A204.1 (cell line): Measurements from ENCODE around the gene TRIM58.

Experiments used
- FAIRE-seq: peaks from 2 replicates; lab custom pipeline; 2012; peaks lifted over from hg19 to GRCh38; lab: Jason Lieb, UNC

The TRIM58 gene, protein sequence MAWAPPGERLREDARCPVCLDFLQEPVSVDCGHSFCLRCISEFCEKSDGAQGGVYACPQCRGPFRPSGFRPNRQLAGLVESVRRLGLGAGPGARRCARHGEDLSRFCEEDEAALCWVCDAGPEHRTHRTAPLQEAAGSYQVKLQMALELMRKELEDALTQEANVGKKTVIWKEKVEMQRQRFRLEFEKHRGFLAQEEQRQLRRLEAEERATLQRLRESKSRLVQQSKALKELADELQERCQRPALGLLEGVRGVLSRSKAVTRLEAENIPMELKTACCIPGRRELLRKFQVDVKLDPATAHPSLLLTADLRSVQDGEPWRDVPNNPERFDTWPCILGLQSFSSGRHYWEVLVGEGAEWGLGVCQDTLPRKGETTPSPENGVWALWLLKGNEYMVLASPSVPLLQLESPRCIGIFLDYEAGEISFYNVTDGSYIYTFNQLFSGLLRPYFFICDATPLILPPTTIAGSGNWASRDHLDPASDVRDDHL

DNA sequence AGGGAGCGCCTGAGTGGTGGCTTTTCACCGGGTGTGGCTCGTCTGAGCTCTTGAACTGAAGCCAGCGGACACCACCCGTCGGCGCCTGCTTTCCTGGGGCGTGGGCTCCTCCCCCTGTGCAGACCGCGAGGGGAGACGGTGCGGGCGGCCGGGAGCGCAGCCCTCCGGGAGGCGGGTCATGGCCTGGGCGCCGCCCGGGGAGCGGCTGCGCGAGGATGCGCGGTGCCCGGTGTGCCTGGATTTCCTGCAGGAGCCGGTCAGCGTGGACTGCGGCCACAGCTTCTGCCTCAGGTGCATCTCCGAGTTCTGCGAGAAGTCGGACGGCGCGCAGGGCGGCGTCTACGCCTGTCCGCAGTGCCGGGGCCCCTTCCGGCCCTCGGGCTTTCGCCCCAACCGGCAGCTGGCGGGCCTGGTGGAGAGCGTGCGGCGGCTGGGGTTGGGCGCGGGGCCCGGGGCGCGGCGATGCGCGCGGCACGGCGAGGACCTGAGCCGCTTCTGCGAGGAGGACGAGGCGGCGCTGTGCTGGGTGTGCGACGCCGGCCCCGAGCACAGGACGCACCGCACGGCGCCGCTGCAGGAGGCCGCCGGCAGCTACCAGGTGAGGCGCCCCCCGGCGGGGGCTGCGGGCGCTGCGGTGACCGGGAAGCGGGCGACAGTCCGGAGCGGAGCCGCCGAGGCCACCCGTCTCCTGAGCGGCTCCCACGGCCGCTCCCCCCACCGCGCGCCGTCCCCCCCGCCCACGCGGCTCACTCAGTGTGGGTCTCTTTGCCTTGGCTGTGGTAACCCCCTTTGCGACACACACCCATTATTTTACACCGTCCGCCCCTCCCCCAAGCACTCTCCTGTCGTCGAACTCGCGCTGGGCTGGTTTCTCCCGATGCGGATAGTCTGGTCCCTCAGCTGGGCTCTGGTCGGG, at the start of gene TRIM58:
Gene TRIM58, plus strand, starts transcription at position 119 of the 916 bp plus-strand sequence. Its CDS starts 60 bp downstream, at position 179.
- FAIRE-seq, result no peak

DNA sequence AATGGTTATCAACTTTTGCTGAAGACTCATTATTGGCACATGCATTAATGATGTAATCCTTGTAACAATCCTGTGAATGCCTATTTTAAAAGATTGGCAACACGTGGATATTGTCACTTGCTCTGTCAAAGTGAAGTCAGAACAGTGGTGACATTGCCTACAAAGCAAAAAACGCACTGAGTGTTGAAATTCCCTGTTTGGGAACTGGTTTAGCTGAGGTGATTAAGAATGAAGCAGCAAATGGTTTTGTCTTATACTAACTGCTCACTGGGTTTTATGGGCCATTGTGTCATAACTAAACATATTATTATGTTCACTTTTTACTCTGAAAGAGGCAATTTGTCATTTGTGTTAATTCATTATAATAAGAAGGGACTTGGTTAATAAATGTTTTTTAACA, 44.4 kb upstream of the TRIM58 start:
- FAIRE-seq, result no peak

DNA sequence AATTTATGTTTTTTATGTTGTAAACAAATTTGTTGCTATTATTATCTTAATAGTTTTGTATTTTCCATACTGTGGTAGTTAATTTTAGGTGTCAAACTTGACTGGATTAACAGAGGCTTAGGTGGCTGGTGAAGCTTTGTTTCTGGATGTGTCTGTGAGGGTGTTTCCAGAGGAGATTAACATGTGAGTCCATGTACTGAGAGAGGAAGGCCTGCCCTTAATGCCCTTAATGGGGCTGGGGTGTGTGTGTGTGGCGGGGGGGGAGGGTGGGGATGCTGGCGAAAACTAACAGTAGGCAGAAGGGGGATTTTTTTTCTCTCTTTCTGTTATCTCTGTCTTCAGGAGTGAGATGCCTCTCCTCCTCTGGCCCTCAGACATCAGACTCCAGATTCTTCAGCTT, 34.9 kb upstream of the TRIM58 start:
- no peak for FAIRE-seq

DNA sequence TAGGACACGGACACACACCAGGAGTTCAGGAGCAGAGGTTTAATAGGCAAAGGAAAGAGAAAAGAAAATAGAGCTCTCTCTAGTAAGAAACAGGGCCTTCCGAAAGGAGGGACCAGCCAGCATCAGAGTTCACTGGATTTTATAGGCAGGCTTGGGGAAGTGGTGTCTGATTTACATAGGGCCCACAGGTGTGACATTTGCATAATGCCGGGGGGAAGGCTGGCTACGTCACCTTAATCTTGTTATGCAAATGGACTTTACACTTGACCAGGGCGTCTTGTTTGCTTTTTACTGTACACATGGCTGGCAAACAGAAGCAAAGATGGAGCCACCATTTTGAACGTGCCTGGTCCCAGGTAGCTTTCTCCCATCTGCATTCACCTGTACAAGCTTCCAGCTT, 33.0 kb upstream of the TRIM58 start, which contains the start of gene OR14A16:
Gene OR14A16, minus strand, starts transcription at position 97 of the 400 bp plus-strand sequence. CDS start 8,390 bp downstream, outside the sequence.
- no peak for FAIRE-seq

DNA sequence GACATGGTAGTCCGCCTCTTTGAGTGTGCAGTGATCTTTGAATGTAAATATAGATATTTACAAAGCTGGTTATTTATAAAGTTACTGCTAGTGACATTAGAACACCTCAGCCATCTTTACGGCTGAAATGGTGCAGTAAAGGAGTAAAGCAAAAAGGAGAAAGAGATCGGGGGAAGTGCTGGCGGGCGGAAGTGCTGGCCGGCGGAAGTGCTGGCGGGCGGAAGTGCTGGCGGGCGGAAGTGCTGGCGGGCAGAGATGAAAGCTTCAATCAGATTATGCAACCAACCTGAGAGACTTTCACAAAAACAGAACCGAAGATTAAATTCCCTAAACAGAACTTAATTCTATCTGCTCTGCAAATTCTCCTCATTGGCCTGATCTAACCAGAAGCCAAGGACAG, 31.6 kb upstream of the TRIM58 start:
- no peak for FAIRE-seq

DNA sequence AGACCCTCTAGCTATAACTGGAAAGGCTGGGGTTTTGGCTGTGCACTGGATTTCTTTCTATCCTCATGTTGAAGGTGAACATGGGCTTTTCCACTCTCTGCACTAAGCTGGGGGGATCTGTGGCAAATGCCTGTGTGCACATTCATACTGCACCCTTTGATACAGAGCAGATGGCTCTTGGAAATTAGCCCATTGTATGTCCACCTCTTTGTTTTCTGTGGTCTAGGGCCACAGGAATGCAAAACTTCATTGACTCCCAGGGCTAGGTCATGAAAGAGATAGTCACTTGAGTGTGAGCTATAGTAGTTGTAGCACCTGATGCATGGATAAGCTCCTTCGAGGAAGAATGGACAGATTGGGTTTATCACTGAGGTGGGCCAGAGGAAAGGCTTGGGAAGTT, 27.3 kb upstream of the TRIM58 start:
- no peak for FAIRE-seq

DNA sequence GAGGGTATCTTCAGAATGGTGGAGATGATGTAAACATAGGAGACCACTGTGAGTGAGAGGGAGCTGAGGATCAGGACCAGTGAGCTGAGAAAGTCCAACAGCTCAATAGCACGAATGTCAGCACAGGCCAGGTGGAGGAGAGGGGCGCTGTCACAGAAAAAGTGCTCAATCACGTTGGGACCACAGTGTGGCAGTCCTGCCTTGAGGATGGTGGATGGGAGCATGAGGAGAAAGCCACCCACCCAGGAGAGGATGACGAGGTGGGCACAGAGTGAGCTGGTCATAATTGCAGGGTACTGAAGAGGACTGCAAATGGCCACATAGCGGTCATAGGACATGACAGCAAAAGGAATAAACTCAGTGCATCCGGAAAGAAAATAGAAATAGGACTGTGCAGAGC, 23.4 kb upstream of the TRIM58 start:
- no peak for FAIRE-seq

DNA sequence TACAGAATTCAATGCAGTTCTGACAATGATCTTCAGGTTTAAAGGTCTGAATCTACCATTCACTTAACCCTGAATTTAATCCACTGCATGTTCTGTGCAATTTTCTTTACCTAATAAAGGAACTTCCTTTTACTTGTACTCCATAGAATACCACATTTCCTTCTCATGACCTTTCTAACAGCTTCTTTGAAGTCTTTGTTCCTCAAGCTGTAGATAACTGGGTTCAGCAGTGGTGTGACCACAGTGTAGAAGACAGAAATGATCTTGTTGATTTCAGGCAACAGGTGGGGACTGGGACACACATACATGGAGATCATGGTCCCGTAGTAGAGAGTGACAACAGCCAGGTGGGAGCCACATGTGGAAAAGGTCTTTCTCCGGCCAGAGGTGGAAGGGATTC, 16.2 kb upstream of the TRIM58 start:
- no peak for FAIRE-seq

DNA sequence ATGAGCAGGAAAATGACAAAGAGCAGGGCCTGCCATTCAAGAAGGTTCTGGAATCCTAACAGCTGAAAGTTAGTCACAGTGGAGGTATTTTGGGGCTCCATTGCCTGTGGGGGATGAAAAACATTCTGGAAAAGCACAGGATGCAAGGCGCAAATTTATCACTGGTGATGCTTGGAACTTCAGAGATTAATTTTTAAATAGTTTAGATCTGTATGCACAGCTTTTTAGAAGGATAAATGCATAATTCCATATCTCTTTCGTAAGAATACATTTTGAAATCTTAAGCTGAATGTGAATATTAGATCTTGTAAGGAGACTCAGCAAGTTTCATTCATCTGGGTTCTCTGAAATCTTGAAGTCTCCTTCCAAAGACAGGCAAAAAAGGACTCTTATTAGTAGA, 15.2 kb upstream of the TRIM58 start, which contains the start of gene OR11L1:
Gene OR11L1, minus strand, starts transcription at position 101 of the 400 bp plus-strand sequence. Its CDS starts 0 bp downstream, at position 101.
- FAIRE-seq, result no peak

DNA sequence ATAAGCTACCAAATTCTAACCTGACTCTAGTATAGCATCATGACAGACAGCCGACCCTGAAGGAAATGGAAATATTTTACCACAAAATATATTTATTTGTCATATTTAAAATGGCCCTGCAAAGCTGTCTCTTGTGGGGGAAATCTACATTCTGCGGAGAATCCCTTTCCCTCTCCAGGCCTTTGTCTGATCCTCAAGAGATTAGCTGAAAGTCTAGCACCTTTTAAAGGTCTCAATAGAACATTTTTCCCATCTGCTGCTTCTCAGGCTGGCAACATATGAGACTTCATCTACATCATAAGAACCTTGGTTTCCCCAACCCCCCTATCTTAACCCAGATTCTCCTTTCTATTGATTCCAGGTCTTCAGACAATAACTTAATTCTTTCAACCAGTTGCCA, 13.6 kb upstream of the TRIM58 start:
- no peak for FAIRE-seq

DNA sequence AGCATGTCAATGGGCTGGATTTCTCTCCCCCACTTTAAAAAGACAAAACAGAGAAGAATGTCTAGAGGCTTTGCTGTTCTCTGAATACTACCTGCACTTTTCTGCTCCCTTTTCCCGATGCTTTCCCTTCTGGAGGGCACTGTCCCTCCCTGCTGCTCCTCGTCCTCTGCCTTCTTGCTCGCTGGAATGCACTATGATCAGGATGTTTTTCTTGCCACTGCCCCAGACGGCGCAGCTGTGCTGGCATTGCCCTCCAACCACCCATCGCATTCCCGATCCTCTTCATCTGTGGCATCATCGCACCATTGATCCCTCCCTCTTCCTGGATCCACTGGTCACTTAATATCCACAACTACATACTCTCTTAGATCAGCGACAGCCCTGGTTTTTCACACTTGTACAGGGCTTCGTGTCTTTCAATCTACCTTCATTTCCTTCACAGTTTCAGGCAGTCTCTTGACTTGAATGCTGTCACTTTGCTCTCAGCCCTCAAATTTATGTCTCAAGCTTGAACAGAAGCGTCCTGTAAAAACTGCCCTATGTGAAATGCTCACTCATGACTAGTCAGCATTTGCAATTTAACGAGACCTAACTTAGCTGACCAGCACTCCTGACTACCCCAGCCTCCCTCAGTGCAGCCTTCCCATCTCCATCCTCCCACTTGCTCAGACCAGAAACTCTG, 11.8 kb upstream of the TRIM58 start:
- no peak for FAIRE-seq

DNA sequence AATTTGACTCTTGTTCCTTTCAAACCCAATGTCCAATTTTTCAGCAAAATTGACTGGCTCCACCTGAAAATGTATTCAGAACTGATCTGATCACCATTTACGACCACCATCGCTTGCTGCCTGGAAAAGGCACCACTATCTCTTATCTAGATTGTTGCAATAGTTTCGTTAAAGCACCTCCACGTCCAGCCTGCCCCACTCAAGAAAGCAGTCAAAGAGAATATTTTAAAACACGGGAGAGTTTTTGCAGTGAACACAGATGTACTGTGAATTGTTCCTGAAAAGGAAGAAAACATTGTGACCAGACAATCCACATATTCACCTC, 11.3 kb upstream of the TRIM58 start:
- no peak for FAIRE-seq

DNA sequence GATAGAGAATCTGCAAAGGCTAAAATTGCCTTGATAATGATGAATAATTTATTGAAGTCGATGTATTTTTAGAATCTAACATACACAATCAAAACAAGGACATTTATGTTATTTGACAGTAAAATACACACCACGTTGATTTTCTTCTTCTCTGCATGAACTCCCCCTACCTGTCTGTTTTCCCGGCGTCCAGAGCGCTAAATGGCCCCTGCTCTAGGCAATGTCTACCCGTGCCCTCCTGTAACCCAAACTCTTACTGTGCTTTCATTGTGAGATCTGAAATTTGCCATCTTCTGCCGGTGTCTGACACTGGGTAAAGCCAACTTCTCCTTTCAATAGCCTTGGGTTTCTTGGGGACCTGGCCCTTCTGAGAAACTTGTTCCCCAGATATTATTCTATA, 8.6 kb upstream of the TRIM58 start:
- FAIRE-seq, result no peak

DNA sequence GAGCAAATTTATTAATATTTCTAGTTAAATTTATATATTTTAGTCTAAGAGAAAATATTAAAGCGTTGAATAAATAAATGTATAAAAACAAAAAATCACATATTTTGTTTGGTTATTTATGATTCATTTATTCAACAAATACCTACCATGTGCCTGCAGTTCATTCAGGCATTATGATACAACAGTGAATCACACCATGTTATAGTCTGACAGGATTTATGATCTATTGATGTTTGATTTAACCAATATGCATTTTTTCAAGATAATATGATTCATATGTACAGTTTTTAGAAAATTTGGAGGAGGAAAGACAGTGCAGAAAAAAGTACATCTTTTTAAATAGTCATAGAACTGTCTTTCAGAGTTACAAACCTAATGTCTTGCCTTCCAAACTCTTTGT, 7.4 kb upstream of the TRIM58 start:
- FAIRE-seq, result no peak

DNA sequence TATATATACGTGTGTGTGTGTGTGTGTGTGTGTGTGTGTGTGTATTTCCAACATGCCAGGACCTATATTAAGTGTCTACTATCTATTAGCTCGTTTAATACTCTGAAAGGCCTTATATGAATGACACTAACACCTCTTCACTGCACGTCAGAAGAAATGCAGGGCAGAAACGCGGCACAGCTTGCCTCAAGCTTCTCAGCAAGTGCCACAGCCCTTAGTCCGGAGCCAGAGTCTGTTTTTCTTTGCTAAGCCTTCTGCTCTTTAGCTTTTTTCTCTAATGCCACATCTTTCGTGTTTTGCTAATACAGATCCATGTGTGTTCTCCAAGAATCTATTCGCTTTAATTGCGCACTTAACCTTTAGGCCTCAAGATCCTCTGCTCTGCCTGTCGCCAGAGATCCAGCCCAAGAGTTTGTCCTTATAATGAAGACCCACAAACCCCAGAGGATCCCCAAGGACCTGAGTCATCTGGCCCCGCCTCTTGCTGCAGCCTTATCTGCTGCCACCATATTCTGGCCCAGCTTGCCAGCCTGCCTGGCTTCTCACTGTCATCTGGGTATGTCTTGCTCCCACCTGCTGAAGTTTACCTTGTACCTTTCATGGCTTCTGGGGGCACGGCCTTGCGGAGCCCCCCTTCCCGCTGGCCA, 2.0 kb upstream of the TRIM58 start:
- no peak for FAIRE-seq

DNA sequence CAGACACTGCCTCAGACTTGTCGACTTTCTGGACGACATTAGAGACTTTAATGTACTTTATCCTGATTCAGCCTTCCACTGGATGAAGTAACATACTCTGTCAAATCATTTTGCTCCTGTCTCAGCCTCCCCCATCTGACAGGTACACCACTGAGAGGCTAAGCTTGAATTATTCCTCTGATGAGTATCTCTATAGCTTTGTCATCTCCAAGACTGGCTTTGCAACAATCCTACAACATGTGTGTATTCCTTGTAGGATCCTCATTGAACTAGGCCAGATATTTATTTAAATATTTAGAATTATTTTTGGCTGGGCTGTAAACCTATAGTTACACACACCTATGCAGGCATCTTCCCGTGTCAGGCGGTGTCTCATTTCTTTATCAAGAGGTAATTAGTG, 1.1 kb upstream of the TRIM58 start:
- FAIRE-seq, result no peak

DNA sequence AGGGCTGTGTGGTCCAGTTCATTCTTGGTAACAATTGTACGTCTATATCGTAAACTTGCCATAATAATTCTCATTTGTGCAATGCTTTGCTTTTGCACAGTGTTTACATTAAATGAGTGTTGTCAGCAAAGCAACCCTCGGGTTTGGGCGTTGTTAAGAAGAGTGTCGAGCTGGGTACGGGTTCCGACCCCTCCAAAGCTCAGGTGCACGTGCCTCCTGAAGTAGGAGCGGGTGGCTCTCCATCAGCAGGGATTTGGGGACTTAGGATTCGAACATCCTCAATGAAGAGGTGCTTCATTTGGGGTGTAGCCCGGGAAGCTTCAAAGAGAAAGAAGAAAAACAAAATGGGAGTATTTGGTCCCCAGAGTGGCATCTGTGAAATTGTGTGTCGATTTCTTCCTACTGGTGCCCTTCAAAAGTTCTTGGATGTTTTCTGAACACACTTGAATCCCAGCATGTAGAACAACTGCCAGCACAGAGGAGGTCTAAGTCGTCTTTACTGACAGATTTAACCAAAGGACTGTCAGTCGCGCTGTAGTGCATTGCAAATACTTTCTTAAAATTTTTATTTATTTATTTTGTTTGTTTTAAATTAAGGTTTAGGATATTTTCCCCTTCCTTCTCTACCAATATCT, 1.1 kb downstream of the TRIM58 start:
- FAIRE-seq, result no peak

DNA sequence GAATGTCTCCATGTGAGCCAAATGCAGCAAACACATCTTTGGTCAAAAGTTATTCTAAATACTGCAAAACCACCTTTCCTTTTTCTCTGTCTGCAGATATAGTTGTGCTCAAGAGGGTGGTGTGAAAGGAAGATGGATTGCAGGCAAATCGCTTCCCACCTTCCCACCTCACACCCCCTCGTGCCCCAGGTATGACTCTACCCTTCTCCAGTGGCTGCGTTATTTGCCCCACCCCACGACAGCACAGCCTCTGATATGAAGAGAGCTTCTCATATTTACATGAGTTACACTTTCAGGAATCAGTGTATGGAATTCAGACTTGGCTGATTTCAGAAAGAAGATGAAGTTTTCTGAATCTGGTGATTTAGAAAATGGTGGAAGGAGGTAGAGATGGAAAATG, 5.8 kb downstream of the TRIM58 start:
- FAIRE-seq, result no peak

DNA sequence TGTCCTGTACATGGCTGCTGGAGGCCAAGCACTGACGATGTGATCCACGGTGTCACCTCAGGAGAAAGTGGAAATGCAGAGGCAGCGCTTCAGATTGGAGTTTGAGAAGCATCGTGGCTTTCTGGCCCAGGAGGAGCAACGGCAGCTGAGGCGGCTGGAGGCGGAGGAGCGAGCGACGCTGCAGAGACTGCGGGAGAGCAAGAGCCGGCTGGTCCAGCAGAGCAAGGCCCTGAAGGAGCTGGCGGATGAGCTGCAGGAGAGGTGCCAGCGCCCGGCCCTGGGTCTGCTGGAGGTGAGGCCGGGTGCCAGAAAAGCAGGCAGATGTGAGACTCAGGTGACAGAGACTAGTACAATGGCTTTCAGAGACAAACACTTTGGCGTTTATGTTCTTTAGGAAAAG, 7.7 kb downstream of the TRIM58 start:
- no peak for FAIRE-seq

DNA sequence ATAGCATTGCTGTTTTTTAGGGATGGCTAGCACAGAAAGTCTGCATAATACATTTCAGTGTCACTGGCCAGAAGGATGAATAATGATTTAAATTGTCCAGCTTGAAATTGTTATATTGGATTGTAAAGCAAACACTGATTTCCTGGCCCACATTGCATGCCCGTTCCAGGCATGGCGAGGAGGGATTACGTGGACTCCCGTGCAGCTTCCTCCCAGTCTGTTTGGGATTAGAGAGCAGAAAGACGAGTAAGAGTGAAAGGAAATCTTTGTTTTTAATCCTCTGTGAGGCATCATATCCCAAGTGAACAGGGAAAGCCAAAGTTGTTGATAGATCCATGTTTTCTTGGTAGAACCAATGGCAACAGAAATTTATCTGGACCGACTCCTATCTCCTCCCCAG, 8.4 kb downstream of the TRIM58 start:
- FAIRE-seq, result no peak

DNA sequence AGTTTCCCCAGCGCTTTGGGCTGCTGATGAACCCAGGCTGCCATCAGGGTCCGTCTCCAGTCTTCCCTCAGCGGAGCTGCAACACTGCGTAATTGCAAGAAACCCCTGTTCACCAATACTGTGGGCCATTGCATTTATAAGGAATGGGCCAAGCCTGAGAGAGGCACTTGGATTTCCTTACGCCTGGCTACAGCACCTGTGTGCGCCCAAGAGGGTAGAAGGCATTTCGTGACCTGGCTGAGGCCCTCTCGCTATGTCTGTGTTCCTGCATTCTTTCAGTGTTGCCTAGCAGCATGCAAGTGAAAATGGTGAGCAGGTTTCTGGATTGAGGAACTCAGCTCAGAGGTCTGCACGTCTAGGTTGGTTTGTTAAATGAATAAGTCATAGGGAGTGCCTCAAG, 26.4 kb downstream of the TRIM58 start:
- no peak for FAIRE-seq
